Measurements from ENCODE around the gene MRM3. TPM values are rescaled to one million over a fixed set of nuclear protein-coding genes. Genes with fewer than 3 reads are reported as not detected.
"Not testable (repeated sequence)": the region's sequence is repeated elsewhere in the genome, so short reads cannot be mapped to it uniquely, and the experiment has no call there.

MRM3 gene
- total RNA-seq, 1 donor from 2014 or later, result 29.3 TPM

DNA sequence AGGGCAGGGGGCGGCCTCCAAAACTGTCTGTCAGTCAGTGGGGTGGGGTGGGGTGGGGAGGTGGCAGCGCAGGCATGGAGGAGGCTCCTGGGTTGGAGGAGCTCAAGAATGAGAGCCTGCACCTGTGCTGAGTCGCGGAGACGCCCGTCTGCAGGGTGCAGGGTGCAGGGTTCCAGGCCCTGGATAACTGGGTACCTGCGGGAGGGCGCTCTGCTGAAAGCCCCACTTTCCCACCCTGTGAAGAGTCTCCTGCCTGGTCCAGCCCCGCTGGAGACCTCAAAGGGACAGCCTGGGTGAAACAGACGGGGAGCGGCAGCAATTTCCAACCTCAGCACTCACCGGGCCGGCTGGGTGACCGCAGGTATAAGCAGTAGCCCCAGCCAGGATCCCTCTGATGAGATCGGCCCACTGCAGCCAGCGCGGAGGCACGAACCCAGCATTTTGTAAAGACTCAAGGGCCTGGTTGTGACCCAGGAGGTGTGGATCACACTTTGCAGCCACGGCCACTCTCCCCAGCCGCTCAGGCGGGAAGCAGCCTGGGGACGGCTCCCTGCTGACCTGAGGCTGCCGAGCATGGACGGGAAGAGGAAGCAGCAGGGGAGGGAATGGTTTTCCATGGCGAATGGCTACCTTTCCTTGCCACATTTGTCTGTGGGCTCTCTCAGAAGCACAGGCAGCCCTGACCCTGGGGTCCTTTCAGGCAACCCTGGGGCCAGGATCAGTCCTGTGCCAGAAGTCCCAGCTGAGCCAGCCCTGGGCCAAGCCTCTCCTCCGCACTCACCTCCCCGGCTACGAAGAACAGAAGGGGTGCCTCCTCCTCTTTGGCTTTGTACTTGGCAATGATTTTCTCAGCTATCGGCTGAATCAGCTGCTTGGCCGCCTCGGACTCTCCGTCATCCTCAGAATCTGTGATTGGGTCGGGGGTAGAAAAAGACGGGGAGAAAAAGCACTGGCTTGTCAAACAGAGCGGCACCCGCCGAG is 21.0 kb downstream of the MRM3 start:
- no peaks in the 10 kb centered on the region for H3K27me3 Mint-ChIP-seq (ENCODE audit: low read depth)
- no peaks in the 10 kb centered on the region for H3K9me3 Mint-ChIP-seq
- no peak overlapping the region for H3K4me3 Mint-ChIP-seq (ENCODE audit: low read depth)
- no peak for DNase-seq (ENCODE audit: low spot score)
- intact Hi-C loops (cut with micrococcal nuclease), result no loop called here
- H3K36me3 Mint-ChIP-seq (ENCODE audit: low read depth), result no peaks in the 10 kb centered on the region
- H3K27ac Mint-ChIP-seq, result no peak overlapping the region
- no peaks in the 10 kb centered on the region for H3K4me1 Mint-ChIP-seq (ENCODE audit: low read depth)

DNA sequence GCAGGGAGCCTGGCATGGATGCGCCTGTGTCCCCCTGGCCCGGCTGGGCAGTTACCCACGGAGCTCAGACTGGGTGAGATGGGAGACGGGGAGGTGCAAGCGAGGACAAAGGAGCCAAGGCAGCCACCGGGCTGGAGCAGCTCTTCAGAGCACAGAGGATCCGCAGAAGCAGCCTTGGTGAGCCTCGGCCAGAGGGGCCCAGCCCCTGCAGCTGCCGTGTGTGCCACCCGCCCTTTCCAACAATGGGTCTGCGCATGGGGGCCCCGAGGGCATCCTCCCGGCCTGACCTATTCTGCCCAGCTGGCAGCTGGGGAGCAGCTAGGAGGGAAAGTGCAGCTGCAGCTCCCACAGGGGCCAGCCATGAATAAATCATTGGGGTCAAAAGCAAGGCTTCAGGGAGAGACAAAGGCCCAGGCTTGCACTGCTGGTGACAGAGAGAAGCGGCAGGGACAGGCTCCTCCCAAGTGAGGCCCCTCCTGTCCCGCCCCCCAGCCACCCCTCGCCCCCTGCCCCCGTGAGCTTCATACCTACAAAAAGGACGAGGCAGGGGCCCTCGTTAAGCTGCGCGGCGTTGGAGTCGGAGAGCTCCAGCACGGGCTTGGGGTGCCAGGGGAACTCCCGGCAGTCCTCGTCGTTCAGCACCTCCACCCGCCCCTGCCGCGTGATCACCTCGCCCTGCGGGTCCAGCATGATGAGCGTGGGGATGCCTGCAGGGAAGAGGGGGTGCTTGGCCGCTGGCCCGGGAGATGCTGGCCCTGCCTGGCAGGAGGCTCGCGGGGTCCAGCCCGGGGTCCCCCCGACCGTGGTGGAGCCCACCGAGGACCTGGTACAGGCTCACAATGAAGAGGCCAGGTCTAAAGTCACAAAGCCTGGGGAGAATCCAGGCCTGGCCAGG is 22.6 kb downstream of the MRM3 start:
- Mint-ChIP-seq H3K9me3 (no peaks in the 10 kb centered on the region), H3K4me1 (ENCODE audit: low read depth) (no peaks in the 10 kb centered on the region), H3K27me3 (ENCODE audit: low read depth) (no peaks in the 10 kb centered on the region), H3K27ac (no peak overlapping the region), H3K36me3 (ENCODE audit: low read depth) (no peaks in the 10 kb centered on the region), H3K4me3 (ENCODE audit: low read depth) (no peak overlapping the region)
- no peak for DNase-seq (ENCODE audit: low spot score)
- intact Hi-C loops (cut with micrococcal nuclease), result no loop called here

DNA sequence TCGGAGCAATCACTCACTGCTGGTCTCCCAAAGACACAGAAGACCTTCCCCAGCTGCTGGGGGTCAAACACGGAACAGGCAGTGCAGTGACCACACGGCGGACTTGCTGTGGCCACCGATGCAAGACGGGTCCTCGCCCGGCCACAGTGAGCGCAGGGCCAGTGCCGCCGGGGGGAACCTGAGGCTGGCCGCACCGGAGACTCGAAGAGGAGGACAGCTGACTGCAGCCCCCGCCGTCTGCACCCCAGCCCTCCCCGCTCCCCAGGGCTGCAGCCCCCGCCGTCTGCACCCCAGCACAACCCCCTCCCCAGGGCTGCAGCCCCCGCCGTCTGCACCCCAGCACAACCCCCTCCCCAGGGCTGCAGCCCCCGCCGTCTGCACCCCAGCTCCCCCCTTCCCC is 23.7 kb downstream of the MRM3 start:
- H3K9me3 Mint-ChIP-seq; H3K27ac Mint-ChIP-seq; H3K4me1 Mint-ChIP-seq (ENCODE audit: low read depth); H3K36me3 Mint-ChIP-seq (ENCODE audit: low read depth); DNase-seq (ENCODE audit: low spot score); intact Hi-C loops (cut with micrococcal nuclease); H3K4me3 Mint-ChIP-seq (ENCODE audit: low read depth); H3K27me3 Mint-ChIP-seq (ENCODE audit: low read depth): not testable (repeated sequence)

DNA sequence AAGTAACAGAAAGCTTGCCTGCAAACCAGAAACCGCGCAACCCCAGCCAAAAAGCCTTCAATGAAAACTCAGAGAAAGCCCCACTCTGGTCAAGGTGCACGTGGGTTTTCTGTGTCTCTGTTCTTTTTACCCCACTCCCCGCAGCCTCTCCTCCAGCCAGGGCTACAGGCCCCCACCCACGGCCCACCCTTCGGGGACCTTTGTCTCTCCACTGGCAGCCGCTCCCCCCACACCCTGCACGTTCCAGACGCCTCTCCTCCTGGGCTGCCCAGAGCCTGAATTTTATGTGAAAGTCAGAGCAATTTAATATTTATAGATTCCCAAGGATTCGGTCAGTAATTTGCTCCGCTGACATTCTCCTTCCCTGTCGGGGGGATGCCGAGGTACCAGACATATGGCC is 24.2 kb downstream of the MRM3 start:
- Mint-ChIP-seq H3K4me1 (ENCODE audit: low read depth) (no peaks in the 10 kb centered on the region), H3K27me3 (ENCODE audit: low read depth) (no peaks in the 10 kb centered on the region), H3K27ac (no peak overlapping the region), H3K4me3 (ENCODE audit: low read depth) (no peak overlapping the region), H3K9me3 (no peaks in the 10 kb centered on the region), H3K36me3 (ENCODE audit: low read depth) (no peaks in the 10 kb centered on the region)
- intact Hi-C loops (cut with micrococcal nuclease), result no loop called here
- no peak for DNase-seq (ENCODE audit: low spot score)

DNA sequence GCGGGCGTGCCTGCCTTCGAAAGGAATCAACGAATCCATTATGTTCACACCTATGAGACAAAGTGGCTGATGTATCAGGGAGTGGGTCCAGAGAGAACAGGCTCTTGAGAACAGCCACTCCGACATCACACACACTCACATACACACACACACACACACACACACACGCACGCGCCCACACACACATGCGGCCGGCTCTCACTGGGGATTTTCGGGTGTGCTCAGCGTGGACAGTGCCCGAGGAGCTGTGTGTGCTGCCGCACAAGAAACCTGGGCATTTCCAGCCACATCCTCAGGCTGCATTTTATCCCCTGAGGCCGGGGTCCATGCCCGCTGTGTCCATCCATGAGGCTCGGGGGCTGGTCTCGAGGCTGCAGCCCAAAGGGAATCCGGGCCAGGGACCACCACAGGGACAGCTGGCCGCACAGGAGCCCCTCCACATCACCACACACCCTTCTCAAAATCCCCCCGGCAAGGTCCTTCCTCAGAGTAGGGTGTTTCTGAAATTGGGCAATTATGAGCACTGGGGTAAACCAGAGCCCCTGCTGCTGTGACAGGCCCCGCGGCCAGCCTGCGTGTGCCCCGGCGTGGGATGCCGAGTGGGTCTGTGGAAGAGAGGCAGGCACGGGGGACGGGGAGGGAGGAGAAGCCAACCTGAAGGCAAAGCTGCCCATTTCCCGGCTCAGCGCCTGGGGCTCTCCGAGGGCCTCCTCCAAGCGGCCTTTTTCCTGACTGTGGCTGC is 24.8 kb downstream of the MRM3 start:
- no peak for DNase-seq (ENCODE audit: low spot score)
- Mint-ChIP-seq H3K9me3 (no peaks in the 10 kb centered on the region), H3K27me3 (ENCODE audit: low read depth) (no peaks in the 10 kb centered on the region), H3K4me1 (ENCODE audit: low read depth) (no peaks in the 10 kb centered on the region), H3K27ac (no peak overlapping the region), H3K36me3 (ENCODE audit: low read depth) (no peaks in the 10 kb centered on the region), H3K4me3 (ENCODE audit: low read depth) (no peak overlapping the region)
- intact Hi-C loops (cut with micrococcal nuclease), result no loop called here

DNA sequence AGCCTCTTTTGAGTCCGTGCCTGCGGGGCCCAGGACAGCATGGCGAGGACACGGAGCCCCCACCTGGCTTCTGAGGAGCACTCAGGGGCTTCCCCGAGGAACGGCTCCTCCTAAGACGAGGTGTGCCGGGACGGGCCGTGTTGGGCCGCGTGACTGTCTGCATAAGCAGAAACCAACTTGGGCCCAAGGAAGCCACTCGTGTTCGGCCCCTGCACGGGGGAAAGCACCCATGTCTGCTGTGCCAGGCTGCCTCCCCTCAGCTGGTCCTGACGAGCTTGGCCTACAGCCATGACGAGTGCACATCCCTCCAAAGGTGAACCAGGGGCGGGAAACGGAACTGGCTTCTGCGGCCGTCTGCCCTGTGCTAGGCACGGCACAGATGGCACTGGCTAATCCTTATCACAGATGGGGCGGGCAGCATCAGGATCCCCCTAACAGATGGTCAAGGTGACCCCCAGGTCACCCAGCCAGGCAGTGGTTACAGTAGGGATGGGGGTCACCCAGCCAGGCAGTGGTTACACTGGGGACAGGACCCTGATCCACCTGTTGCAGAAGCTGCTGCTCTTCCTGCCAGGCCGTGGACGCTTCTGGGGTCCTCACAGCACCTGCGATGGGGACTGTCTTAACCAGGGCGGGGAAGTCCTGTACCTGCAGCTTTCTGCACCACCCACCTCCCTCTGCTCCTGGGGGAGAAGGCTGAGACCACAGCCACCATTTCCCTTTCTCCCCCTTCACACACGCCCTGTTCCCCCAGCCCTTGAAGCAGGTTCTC is 25.6 kb downstream of the MRM3 start:
- DNase-seq (ENCODE audit: low spot score), result no peak
- H3K9me3 Mint-ChIP-seq, result no peaks in the 10 kb centered on the region
- intact Hi-C loops (cut with micrococcal nuclease), result no loop called here
- no peaks in the 10 kb centered on the region for H3K36me3 Mint-ChIP-seq (ENCODE audit: low read depth)
- no peak overlapping the region for H3K4me3 Mint-ChIP-seq (ENCODE audit: low read depth)
- no peak overlapping the region for H3K27ac Mint-ChIP-seq
- H3K4me1 Mint-ChIP-seq (ENCODE audit: low read depth), result no peaks in the 10 kb centered on the region
- H3K27me3 Mint-ChIP-seq (ENCODE audit: low read depth), result no peaks in the 10 kb centered on the region

DNA sequence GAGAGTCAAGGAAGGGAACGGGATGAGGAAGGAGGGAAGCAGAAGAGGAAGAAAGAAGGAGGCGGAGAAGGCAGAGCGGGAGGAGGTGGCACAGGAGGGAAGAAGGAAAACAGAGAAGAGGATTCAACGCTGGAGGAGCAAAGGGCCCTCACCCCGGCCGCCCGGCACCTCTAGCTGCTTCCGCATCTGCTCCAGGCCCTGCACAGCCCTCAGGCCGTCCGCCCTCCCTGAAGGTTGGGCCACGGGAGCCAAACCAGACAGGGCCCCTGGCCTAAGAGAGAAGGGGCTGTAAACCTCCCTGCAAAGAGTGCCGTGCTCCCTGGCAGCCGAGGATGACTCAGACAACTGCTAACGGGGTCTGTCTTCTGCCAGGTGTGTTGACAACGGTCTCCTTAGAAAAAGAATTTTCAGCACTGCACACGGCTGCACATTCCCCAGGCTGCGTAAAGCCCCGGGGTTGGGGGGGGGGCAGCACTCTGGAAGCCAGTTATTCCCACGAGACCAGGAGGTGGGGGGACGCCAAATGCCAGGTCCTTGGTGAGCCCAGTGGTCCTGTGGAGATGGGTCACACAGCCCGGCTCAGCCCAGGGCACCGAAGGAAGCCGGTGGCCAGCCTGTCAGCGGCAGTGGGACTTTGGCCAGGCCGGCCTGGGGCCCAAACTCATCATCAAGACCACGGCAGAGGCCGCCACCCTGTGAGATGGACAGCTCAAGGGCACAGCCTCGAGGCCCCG is 29.1 kb downstream of the MRM3 start:
- Mint-ChIP-seq H3K36me3 (ENCODE audit: low read depth) (no peaks in the 10 kb centered on the region), H3K4me3 (ENCODE audit: low read depth) (no peak overlapping the region), H3K9me3 (no peaks in the 10 kb centered on the region), H3K4me1 (ENCODE audit: low read depth) (no peaks in the 10 kb centered on the region), H3K27ac (no peak overlapping the region), H3K27me3 (ENCODE audit: low read depth) (no peaks in the 10 kb centered on the region)
- intact Hi-C loops (cut with micrococcal nuclease), result no loop called here
- no peak for DNase-seq (ENCODE audit: low spot score)

DNA sequence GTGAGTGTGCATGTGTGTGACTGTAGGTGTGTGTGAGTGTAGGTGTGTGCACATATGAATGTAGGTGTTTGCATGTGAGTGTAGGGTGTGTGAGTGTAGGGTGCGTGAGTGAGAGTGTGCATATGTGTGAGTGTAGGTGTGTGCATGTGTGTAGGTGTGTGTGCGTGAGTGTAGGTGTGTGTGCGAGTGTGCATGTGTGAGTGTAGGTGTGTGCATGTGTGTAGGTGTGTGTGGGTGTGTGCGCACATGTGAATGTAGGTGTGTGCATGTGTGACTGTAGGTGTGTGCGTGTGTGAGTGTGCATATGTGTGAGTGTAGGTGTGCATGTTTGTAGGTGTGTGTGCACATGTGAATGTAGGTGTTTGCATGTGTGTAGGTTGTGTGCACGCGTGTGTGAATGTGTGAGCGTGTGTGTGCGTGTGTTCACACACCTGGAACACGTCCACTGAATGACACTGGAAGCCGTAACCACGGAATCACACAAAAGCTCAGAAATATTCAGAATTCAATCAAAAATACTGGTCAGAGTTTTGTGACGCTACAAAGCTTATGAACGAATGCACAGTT is 30.6 kb downstream of the MRM3 start:
- H3K27me3 Mint-ChIP-seq (ENCODE audit: low read depth), result no peaks in the 10 kb centered on the region
- H3K4me3 Mint-ChIP-seq (ENCODE audit: low read depth), result no peak overlapping the region
- no peaks in the 10 kb centered on the region for H3K9me3 Mint-ChIP-seq
- intact Hi-C loops (cut with micrococcal nuclease), result no loop called here
- no peak for DNase-seq (ENCODE audit: low spot score)
- H3K4me1 Mint-ChIP-seq (ENCODE audit: low read depth), result no peaks in the 10 kb centered on the region
- H3K36me3 Mint-ChIP-seq (ENCODE audit: low read depth), result no peaks in the 10 kb centered on the region
- no peak overlapping the region for H3K27ac Mint-ChIP-seq

DNA sequence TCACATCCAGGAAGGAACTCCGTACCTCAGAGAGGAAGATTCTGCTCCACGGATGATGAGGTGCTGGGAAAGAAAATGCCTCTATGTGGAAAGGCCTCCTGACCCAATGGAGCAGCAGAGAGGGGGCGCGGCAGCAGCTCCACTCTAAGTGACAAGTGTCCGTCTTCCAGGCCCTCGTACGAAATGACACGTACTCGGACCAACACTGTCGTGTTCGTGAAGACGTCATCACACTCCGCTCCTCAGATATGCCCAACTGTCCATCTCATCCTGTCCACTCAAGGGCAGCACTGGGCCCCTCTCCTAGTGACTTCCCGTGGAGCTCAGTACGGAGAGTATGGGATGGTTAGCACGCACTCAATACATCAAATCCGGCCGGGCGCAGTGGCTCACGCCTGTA is 32.2 kb downstream of the MRM3 start:
- no peak for DNase-seq (ENCODE audit: low spot score)
- H3K4me1 Mint-ChIP-seq (ENCODE audit: low read depth), result no peaks in the 10 kb centered on the region
- no peaks in the 10 kb centered on the region for H3K9me3 Mint-ChIP-seq
- no peaks in the 10 kb centered on the region for H3K36me3 Mint-ChIP-seq (ENCODE audit: low read depth)
- H3K27me3 Mint-ChIP-seq (ENCODE audit: low read depth), result no peaks in the 10 kb centered on the region
- intact Hi-C loops (cut with micrococcal nuclease), result no loop called here
- no peak overlapping the region for H3K4me3 Mint-ChIP-seq (ENCODE audit: low read depth)
- no peak overlapping the region for H3K27ac Mint-ChIP-seq

DNA sequence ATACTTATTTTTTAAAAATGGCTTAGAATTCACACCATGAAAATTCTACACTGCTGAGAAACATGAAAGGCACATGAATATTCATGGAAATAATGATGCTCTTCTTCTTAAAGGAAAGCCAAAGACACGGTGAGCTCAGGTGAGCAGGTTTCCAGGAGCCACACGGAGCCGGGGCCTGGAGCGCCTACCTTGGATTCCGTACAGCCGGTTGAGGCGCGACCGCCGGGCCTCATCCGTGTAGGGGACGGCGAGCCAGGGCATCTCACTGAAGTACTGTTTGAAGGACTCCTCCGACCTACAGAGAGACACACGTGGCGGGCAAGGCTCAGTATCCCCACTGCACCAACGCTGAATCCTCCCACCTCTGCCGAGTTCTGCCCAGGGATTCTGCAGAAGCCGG is 37.1 kb downstream of the MRM3 start:
- Mint-ChIP-seq H3K4me3 (ENCODE audit: low read depth) (no peak overlapping the region), H3K4me1 (ENCODE audit: low read depth) (no peaks in the 10 kb centered on the region), H3K27me3 (ENCODE audit: low read depth) (no peaks in the 10 kb centered on the region), H3K27ac (no peak overlapping the region), H3K9me3 (no peaks in the 10 kb centered on the region), H3K36me3 (ENCODE audit: low read depth) (no peaks in the 10 kb centered on the region)
- no peak for DNase-seq (ENCODE audit: low spot score)
- intact Hi-C loops (cut with micrococcal nuclease), result no loop called here

DNA sequence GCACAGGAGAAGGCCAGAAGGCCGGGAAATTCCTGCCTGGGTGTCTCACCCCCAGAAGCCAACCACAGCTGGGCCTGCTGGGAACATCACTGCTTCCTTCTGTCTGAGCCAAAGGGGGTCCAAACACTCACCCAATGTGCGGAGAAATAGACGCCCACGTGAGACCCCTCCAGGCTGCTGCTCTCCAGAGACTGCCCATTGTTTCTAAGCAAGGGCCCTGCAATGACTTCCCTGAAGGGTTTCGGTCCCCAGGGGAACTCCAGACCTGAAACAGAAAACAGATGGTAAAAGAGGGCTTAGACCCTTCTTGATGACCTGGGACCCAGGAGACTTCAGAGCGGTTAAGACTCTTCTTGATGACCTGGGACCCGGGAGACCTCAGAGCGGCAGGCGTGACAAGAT is 41.3 kb downstream of the MRM3 start:
- Mint-ChIP-seq H3K9me3 (no peaks in the 10 kb centered on the region), H3K36me3 (ENCODE audit: low read depth) (no peaks in the 10 kb centered on the region), H3K4me3 (ENCODE audit: low read depth) (no peak overlapping the region), H3K27ac (no peak overlapping the region), H3K27me3 (ENCODE audit: low read depth) (no peaks in the 10 kb centered on the region), H3K4me1 (ENCODE audit: low read depth) (no peaks in the 10 kb centered on the region)
- no peak for DNase-seq (ENCODE audit: low spot score)
- intact Hi-C loops (cut with micrococcal nuclease), result no loop called here
